ENCODE data around the gene RTL10.
A peak's percentile ranks its signal among the peaks of the same experiment; 100 is the strongest.
"Not testable (repeated sequence)": the region's sequence is repeated elsewhere in the genome, so short reads cannot be mapped to it uniquely, and the experiment has no call there.

The RTL10 gene

DNA sequence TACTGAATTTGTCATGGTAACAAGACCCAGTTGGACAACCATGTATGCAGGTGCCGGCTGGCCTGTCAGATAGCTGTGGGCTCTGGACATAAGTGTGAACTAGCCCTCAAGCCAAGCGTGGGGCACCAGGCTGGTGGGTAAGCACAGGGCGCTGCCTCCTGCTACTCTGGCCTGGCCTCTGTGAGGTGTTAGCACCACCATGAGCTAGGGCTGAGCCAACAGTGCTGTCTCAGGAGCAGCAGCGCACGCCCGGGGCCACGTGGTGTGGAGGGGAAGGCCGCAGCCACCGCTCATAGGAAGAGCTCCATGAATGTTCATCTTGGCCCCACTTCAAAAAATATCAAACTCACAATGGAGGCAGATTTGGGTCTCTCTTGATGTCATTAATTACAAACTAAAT is 35.3 kb upstream of the RTL10 start:
- peak in 1 of 3 experiments; percentile 31 for DNase-seq (ENCODE audit: low read depth in 3 of 3)

DNA sequence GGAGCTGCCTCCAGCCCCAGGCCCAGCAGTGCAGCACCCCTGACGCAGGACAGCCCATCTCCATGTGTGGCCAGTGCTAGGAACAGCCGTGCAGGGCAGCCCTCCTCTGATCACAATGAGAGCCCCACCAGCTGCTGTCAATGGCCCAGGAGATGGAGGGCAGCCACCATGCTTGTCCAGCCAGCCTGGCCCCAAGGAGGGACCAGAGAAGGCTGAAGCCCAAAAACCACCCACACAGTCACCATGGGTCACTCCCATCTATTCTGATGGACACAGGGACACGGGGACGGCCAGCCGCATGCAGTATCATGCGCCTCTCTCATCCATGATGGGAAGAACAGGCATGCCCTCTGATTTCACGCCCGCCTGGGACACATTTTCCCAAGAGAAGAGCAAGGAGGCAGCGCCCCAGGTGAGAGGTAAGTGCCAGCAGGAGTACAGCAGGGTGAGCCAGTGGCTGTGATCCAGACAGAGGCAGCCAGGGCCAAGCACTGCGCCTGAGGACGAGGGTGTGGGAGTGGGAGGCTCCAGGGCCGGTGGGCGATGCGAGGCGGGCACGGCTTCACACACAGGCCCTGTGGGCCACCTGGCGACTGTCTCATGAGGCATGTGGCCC is 33.6 kb upstream of the RTL10 start:
- DNase-seq (ENCODE audit: low read depth in 3 of 3), result no peak

DNA sequence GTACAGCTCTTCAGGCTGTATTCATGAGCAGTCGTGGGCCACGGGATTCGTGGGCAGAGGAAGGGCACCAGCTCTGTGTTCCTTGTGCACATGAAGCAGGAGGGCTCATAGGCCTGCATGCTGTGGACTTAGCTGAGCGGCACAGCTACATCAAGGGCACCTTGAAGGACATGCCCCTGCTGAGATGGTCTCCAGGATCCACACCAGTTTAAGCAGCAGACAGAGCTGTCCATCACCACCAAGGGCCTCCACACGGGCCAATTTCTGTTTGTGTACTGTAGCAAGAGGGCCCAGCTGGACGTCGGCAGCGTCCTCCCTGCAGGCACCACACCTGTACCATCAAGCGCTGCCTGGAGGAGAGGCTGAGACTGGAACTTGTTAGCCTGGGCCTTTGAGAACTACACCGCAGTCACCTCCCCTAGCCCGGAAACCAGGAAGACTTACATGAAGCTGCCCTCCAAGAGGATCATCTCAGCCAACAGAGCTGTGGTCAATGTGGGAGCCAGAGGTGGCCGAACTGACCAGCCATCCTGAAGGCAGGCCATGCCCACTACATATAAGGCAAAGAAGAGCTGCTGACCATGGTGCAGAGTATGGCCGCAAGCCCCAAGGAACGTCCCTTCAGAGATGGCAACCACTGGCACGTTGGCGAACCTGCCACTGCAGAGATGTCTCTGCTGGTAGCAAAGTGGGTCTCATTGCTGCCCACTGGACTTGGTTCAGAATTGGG is 32.7 kb upstream of the RTL10 start:
- no peak for DNase-seq (ENCODE audit: low read depth in 3 of 3)

DNA sequence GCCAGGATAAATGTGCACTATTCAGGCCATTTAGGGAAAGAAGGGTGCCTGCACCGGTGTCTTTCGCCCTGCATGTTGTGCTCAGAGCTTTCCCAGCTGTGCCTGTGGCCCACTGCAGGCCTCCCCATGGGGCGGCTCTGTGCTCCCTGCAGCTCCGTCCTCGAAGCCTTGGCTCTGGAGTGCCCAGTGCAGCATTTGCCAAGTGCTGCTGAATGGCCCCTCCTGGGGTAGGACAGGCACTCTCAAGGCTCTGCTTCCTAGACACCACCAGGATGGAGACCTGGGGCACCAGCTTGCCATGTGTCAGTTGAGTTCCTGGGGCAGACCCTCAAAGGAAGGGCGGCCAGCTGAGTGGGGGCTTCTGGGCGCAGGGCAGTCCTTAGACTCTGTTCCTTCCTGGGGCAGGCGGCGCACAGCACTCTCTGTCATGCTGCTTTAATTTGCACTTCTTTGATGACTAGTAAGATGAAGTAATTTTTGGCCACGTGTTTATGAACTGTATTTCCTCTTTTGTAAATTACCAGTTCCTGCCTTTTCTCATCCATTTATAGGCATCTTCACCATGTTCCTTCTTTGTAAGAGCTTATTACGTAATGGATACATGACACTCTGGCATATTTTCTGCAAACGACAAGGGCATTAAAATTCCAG is 32.1 kb upstream of the RTL10 start:
- peak in 1 of 3 experiments; percentile 20 for DNase-seq (ENCODE audit: low read depth in 3 of 3)

DNA sequence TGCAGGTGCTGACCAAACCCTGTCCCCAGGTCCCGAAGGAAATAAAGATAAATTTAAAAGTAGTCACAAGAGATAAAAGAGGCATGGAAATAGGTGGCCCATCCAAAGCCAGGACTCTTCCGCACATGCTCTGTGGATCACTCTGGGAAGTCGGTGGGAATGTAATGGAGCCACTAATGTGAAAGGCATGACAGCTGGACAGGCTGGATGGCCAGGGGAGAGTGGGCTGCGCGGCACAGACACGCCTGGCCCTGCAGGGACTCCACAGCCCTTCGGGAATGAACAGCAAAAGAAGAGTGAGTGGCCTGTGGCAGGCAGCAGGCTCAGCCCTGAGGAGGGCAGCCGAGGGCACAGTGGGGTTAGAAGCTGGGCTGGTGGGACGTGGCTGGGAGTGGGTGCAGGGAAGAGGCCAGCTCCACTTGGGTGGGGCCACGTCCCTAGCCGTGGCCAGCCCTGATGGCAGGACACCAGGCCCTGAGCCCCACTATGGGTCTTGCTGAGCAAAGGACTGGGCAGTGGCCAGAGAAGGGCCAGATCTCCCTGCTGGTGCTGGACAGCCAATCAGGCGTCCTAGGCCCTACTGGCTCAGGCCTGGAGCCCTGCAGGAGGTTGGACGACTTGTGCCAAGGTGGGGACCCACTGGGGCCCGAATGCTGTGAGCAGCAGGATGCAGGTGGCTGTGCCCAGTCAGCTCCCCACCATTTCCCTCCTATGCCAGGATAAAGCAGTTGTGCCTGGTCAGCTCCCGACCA is 31.3 kb upstream of the RTL10 start:
- no peak for DNase-seq (ENCODE audit: low read depth in 3 of 3)

DNA sequence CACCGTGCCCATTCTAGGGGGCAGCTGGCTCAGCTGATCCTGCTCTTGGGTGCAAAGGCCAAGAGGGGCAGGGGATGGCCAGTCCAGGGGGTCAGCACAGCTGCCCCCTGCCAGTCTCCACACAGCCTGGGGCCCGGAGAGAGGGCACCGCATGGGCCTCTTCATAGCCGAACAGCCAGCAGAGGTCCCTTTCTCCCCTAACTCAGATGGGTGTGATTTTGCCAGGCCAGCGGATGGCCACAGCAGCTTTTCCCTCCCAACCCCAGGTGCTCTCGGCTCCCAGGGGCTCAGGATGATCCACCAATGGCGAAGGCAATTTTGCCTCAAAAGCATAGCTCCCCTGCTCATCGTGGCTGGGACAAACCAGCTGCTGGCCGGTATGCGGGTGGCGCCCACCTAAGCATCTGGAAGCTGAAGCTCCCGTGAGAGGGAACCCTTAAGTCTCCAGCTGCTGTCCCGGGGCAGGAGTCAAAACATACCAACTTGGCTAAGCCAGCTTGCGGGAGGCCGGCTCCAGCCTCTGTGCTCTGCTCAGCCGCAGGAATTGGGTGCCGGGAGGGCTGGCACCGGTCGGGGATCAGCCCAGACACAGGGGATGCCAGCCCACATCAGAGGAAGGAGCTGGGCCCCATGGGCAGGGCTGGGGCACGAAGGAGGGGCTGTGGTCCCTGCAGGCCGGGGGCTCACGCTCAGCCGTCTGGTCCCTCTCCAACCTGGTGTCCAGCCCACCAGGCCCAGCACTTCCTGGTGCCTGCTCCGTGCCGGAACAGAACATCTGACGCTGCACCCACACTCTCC is 30.5 kb upstream of the RTL10 start:
- no peak for DNase-seq (ENCODE audit: low read depth in 3 of 3)

DNA sequence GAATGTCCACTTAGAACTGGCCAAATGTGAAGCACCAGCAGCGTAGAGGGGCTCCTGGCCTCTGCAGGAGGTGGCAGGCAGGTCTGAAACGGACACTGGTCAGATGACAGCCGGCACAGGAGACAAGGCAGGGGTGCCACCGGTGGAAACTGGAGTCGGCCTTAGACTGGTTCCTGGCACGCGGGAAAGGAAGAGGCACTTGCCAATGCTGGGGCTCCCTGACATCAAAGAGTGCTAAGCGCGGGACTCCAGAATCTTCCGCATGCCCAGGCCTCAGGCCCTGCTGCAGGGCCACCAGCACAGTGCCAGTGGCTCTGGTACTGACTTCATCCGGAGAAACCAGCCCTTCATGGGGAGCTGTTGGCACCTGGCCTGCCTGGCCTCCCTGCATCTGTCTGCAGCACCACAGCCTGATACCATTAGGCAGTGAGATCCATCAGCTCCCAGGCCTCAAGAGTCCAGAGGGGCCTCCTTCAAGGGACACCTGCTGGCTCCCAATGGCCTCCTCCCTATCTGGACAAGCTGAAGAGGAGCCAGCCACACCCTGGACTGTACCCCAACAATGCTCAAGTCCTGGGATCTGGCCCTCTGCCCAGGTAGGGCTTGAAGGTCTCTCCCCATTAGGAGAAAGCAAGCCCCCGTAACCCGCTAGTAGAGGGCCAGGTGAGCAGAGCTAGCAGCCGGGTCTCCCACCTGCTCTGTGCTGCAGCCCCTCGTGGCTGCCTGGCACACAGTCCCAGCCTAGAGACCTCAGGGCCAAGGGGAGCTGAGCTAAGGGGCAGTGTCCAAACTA is 29.7 kb upstream of the RTL10 start:
- no peak for DNase-seq (ENCODE audit: low read depth in 3 of 3)

DNA sequence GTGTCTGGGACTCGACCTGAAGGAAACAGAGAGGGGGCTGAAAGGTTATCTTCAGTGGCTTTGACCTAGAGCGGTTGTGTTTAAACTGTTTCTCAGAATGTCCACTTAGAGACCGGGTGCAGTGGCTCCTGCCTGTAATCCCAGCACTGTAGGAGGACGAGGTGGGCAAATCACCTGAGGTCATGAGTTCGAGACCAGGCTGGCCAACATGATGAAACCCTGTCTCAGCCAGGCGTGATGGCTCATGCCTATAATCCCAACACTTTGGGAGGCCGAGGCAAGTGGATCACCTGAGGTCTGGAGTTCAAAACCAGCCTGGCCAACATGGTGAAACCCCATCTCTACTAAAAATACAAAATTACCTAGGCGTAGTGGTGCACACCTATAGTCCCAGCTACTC is 28.8 kb upstream of the RTL10 start:
- not testable (repeated sequence) for DNase-seq (ENCODE audit: low read depth in 3 of 3)

DNA sequence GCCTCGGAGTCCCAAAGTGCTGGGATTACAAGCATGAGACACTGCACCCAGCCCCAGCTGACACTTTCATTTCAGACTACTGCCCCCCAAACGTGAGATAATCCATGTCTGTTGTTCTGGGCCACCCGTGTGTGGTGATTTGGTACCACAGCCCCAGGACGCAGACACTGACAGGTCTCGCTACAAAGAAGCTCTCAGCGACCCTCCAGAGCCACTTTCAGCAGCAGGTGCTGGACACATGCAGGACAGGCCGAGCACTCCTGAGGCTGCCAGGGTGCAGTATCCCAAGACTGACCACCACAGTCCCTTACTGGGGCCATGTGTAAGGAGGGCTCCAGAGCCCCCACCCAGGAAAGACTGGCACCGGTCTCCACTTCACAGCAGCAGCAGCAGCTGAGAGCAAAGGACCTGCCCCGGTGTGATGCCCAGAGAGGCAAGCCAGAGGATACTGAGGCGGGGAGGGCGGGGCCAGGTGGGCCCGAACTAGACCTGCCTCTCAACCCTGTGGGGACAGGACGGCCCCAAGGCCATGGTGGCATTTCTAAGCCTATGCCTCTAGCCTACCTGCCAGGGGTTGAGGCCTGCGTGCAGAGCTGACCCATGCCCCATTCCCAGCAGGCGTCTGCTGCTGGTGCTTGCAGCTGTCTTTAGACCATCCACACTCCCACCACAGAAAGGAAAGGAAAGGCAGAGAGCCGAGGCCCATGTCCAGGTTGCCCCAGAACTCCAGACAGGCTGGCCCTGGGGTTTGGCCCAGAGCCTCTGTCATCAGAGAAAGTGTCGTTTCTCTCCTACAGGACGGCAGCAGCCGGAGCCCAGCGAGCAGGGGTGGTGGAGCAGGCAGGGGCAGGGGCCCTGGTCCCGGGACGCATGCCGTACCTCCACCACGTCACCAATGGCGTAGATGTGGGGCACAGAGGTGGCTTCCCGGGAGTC is 28.0 kb upstream of the RTL10 start:
- no peak for DNase-seq (ENCODE audit: low read depth in 3 of 3)

DNA sequence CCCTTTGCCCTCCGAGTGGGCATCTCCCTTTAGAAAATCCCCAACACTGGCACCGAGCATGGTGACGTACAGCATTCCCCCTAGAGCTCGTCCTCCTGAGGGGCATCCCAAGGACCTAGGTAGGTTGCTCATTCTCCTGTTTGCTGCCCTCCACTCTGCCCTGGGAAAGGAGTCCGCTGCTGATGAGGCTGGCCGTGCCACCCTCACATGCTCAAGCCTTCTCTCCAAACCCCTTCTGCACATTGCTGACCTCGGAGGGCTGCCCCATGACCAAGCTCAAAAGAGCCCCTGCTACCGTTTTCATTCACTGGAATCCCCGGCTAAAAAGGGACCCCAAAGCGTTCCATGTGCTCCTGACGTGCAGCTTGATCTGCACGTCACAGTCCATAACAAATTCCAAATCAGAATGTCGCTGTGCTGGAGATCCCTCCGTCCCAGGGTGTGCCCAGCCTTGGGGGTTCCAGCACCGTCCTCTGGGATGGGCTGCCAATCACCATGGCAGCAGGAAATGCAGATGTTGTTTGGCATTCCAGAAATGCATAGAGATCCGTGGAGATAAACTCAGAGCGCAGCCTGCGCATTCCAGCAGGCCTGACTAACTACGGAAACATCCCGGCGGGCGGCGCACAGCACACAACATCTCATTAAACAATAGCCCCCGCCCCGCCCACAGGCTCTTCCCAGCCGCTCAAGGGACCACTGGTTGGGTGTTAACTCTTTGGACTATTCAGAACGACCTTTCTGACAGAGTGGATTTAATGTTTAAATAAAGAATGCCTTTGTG is 26.3 kb upstream of the RTL10 start:
- no peak for DNase-seq (ENCODE audit: low read depth in 3 of 3)

DNA sequence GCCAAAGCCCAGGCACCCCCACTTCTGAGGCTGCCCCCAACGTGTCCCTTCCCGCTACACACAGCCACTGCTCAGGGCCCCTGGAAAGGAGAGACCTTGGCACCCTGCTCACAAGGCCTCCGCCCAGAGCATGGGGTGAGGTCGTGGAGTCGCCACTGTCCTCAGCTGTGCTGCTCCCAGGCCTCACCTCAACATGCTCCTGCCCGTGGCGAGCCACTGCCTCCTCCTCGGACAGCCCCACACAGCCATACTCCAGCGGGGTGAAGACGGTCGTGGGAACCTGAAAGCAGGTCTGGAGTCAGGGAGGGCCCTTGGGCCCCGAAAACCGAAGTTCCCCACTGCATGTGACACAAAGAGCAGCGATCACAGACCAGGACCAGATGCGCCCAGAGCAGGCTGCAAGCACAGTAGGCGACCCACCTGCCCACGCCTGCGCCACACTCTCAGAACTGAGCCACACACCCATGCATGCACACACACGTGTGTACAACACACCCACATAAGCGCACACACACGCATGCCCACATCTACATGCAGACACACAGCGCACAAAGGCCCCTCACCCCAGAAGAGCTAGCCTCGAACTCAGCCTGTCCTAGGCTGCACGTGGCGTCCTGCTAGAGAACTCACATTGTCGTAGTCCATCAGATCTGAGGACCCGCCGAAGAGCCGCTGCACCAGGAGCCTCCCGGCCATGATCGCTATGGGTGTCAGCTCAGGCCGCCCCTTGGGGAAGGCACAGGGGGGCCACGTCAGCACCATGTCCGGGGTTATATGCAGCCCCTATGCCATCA is 25.5 kb upstream of the RTL10 start:
- no peak for DNase-seq (ENCODE audit: low read depth in 3 of 3)

DNA sequence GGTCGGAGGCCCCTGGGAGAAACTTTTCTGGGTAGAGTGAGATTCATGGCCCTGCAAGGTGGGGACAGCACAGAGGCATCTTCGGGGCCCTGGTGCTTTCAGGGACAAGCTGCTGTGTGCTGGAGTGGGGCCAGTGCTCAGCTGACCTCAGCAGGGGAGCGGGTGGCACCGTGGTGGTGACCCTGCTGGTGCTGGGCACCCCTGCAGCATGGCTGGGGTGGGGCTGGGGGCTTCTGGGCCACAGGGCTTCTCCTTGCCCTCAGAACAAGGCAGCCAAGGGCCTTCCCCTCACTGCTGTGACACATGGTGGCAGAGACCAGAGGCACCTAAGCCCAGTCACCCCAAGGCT is 24.9 kb upstream of the RTL10 start:
- no peak for DNase-seq (ENCODE audit: low read depth in 3 of 3)

DNA sequence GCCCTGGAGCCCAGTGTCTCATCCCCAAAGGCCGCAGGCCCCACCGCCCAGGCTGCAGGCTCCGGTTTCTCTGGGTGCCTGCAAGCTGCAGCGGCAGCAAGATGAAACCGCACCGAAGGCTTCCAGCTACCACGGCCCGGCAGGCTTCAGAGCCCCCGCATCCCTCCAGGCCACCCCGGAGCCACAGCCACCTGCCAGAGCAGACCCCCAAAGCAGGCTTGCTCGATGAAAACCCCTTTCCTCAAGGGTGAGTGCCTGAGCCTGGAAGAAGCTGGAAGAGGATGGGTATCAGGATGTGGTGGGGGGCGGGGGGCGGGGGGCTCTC is 24.5 kb upstream of the RTL10 start:
- no peak for DNase-seq (ENCODE audit: low read depth in 3 of 3)

DNA sequence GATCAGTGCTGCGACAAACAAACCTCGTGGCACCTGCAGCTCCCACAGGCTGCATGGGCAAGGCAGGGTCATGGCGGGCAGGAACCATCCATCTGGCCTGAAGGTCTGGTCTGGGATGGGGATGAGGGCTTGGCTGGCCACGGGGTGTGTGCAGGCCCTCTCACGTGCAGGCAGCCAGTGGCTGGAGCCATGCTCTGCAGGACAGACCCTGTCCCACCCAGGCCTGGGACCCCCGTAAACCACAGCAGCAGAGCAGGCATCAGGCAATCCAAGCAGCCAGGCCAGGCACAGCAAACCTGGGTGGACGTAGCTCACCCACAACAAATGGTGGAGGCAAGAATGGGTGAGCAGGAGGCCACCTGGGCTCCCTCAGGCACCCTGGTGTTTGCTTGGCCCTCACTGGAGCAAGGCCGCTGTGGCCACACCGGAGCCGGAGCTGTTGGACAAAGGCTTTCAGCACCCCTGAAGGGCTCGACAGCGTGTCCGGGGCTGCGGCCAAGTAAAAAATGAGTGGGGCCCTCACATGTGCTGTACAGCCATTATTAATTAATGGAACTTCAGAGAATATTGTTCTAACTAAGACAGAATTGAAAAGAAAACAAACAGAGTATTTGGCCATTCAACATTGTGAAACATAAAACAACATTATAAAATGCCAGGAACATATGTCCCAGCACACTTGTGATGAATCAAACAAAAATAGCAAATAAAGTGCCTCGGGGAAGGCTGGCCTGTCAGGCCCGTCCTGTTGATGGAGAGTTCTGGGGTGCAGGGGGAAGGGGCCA is 24.0 kb upstream of the RTL10 start:
- DNase-seq (ENCODE audit: low read depth in 3 of 3), result no peak

DNA sequence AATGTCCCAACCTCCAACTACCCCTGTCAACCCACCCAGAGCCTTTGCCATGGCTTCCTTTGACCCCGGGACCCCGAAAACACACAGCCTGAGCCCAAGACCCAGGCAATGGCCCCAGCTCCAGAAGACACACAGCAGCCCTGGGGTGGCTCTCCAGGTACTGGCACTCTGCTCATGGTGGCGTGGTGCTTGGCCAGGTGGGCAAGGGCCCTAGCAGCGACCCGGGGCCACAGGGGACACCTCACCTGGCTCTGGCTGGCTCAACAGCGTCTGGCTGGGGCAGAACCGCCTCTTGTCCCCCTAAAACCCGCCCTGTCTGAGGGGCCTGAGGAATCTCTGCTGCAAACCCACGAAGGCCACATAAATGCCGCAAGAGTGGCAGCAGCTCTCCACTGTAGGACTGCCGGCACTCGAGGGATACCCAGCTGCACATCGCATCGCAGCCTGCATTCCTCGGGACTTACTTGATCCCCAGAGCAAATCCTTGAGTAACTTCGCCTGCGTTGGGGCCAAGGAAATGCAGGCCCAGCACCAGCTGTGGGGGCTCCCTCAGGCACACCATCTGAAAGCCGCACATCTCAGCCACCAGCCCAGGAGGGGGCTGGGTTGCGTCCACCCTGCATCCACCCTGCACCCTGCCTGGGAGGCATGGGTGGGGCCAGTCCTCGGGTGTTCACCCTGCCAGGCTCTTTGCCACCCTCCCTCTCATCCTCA is 23.1 kb upstream of the RTL10 start:
- DNase-seq (ENCODE audit: low read depth in 3 of 3), result no peak

DNA sequence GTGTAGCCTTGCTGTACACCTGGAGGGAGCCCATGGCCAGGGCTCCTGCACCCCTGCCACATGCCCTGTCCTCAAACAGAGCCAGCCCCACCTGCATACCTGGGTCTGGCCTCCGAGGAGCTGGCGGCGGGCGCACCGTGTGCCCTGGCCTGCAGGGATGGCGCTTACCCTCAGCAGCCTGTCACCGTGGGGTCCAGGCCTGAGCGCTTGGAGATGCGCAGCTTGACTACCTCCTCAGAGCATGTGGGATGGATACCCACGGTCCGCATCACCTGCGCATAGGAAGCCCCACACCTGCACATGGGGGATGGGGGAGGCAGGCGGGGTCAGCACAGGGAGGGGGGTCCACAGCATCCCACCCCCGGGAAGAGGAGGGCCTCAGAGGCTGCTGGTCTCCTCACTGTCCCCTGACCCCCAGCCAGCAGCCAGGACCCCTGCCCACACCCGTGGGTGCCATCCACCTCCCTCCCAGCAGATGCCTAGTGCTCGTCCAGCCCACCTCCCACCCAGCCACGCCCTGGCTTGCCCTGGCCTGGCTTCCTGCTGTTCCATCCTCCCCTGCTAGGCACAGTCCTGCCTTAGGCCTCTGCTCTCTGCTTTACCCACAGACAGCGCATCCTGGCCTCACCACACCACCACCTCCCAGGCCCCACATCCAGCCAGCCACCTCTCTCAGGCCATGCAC is 22.4 kb upstream of the RTL10 start:
- no peak for DNase-seq (ENCODE audit: low read depth in 3 of 3)
